ENCODE results near the gene SNAI3. TPM values are rescaled to one million over a fixed set of nuclear protein-coding genes. Genes with fewer than 3 reads are reported as not detected.

SNAI3 gene
- total RNA-seq, 4 donors from 2014 or later: 0.33 to 1.3 (median 1.3) TPM

DNA sequence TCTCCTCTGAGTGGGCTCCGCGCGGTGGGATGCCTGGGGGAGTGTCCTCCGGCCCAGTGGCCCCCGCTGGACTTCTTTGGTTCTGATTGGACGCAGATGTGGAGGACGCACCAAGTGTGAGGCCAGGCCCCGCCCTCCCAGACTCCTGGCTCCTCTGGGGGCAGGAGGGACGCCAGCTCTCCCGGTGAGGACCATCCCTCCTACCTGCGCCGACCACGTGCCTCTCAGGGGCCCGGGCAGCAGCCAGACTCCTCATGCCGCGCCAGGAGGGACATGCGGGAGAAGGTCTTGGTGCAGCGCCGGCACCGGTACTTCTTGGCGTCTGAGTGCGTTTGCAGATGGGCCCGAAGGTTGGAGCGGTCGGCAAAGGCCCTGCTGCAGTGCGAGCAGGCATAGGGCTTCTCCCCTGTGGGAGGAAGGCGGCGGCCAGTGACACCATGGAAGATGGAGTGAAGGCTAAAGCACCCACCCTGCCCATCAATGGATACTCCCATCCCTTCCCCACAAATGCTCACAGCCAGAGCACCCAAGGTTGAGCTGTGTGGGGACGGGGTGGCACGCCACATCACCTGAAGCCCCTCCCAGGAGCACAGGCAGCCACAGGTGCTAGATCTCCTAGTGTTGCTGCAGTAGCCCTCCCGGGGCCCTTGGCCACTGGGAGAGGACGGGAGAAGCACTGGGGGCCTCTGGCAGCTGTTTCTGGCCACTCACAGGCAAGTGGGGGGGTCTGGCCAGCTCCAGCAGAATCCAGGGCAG lies 7.9 kb downstream of the SNAI3 start:
- Histone ChIP-seq H3K27me3 (no peaks in the 10 kb centered on the region), H3K4me3 (replicated peaks in 1 of 3) (no peak overlapping the region), H3K4me1 (no peaks in the 10 kb centered on the region), H3K27ac (no peak overlapping the region), H3K9me3 (no peaks in the 10 kb centered on the region), H3K36me3 (no peaks in the 10 kb centered on the region)
- TF ChIP-seq, protein P1, sequence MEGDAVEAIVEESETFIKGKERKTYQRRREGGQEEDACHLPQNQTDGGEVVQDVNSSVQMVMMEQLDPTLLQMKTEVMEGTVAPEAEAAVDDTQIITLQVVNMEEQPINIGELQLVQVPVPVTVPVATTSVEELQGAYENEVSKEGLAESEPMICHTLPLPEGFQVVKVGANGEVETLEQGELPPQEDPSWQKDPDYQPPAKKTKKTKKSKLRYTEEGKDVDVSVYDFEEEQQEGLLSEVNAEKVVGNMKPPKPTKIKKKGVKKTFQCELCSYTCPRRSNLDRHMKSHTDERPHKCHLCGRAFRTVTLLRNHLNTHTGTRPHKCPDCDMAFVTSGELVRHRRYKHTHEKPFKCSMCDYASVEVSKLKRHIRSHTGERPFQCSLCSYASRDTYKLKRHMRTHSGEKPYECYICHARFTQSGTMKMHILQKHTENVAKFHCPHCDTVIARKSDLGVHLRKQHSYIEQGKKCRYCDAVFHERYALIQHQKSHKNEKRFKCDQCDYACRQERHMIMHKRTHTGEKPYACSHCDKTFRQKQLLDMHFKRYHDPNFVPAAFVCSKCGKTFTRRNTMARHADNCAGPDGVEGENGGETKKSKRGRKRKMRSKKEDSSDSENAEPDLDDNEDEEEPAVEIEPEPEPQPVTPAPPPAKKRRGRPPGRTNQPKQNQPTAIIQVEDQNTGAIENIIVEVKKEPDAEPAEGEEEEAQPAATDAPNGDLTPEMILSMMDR (IDR thresholded peaks at IDR 0.05): no peak
- TF ChIP-seq POLR2A (IDR thresholded peaks at IDR 0.05): no peak
- WGBS, 2 donors: 40 to 57% methylated on average over 17 to 20 of the region's 32 CpGs
- DNase-seq: no peak
- intact Hi-C loops (cut with DNase I): no loop called here

DNA sequence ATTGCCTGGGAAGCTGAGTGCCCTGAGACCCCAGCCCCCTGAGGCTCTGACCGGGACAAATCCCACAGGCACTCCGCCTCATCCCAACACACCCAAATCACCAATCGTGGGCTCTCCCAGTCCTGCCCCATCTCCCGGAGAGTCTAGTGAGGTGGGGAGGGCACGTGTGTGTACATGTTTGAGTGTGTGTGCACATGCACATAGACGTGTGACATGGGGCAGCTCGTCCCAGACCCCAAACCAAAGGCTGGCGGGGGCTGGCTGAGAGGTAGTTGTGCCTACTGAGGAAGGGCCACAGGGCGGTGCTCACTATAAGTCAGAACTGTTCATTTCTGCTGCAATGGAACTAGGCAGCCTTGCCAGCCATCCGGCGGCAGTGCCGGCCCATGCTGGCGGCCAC lies 8.6 kb downstream of the SNAI3 start:
- Histone ChIP-seq H3K4me1 (no peaks in the 10 kb centered on the region), H3K4me3 (replicated peaks in 1 of 3) (no peak overlapping the region), H3K9me3 (no peaks in the 10 kb centered on the region), H3K27ac (no peak overlapping the region), H3K36me3 (no peaks in the 10 kb centered on the region), H3K27me3 (no peaks in the 10 kb centered on the region)
- no peak for DNase-seq
- 77 to 91% methylated on average over 8 to 12 of the region's 13 CpGs for WGBS, 2 donors
- TF ChIP-seq POLR2A (IDR thresholded peaks at IDR 0.05): no peak
- TF ChIP-seq, protein P1 (IDR thresholded peaks at IDR 0.05): no peak
- intact Hi-C loops (cut with DNase I): no loop called here

DNA sequence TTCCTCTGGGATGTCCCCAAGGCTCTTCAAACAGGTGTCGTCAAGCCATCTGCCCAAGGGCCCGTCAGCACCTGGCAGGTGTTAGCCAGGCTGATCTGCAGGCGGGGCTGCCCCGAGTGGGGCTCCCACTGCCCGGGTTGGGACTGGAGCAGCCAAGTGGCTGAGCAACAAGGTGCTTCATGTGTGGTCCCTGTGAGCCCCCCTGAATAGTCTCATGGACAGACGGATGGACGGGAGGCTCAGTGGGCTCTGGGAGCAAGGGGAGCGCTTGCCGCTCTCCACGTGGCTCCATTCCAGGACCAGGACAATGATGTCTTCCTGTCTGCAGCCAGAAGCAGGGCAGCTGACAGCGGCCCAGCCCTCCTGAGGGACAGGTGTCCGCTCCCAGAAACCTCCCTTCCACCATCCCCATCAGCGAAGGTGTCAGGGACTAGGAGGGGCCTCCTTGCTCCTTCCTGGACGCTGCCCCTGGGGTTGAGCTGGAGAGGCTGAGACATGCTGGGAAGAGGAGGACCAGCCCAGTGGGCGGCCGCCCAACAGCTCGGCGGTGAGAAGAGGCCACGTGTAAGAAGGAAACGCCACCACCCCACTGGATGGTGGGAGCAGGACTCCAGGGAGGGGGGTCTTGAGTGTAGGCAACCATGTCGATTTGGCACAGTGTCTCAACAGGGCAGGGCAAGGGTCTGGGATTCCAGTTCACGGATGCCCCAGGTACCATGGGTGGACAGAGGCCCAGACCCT lies 9.6 kb downstream of the SNAI3 start:
- Histone ChIP-seq H3K4me3 (replicated peaks in 1 of 3) (no peak overlapping the region), H3K27ac (no peak overlapping the region), H3K9me3 (no peaks in the 10 kb centered on the region), H3K4me1 (no peaks in the 10 kb centered on the region), H3K27me3 (no peaks in the 10 kb centered on the region), H3K36me3 (no peaks in the 10 kb centered on the region)
- intact Hi-C loops (cut with DNase I): no loop called here
- DNase-seq: no peak
- no peak for TF ChIP-seq POLR2A (IDR thresholded peaks at IDR 0.05)
- TF ChIP-seq, protein P1 (IDR thresholded peaks at IDR 0.05): no peak
- 40 to 76% methylated on average over 1 to 8 of the region's 22 CpGs for WGBS, 2 donors

DNA sequence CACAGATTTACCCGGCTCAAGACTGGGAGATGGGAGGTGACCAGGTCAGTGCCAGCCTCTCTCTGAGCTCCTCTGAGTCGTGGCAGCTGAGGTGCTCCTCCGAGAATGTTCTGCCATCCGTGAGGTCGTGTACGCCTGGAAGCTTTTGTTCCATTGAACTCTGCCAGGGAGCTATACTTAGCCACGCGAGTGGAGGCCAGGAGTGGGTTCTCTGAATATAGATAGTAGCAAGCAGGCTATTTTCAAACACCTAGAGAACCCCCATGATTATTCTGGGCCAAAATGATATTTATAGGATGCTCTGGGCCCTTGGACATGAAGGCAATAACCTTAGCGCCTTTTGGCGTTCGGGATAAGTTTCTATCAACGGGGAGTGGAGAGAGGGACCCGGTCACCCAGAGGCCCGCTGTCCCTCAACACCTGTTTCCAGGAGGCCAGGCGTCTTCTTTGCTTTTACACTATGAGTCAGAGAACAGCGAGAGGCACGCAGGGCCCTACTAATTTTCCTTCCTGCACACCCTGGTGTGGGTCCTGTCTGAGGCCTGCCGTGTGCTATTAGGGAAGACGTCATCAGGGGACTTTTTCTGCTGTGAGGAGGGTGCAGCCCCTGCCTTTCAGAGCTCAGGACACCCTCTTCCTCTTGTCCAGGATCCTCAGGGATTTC lies 12.5 kb downstream of the SNAI3 start:
- Histone ChIP-seq H3K27me3 (no peaks in the 10 kb centered on the region), H3K4me3 (replicated peaks in 1 of 3) (no peak overlapping the region), H3K36me3 (no peaks in the 10 kb centered on the region), H3K27ac (no peak overlapping the region), H3K9me3 (no peaks in the 10 kb centered on the region), H3K4me1 (no peaks in the 10 kb centered on the region)
- DNase-seq: no peak
- intact Hi-C loops (cut with DNase I): no loop called here
- WGBS, 2 donors: 93 to 96% methylated on average over 18 to 19 of the region's 19 CpGs
- TF ChIP-seq, protein P1 (IDR thresholded peaks at IDR 0.05): no peak
- no peak for TF ChIP-seq POLR2A (IDR thresholded peaks at IDR 0.05)

Measured in thyroid gland (tissue), 4 donors.